GM21576 (cell line): Measurements from ENCODE around the gene CT45A10.
"Not testable (repeated sequence)": the region's sequence is repeated elsewhere in the genome, so short reads cannot be mapped to it uniquely, and the experiment has no call there.

Experiments used
- ATAC-seq: cut with Tn5 transposase; IDR thresholded peaks from one replicate; pipeline ENCODE4 v1.9.1; 2021; ENCODE audit warnings: mild to moderate bottlenecking, moderate library complexity; ENCODE audit not compliant: unreplicated experiment

CT45A10 gene

GRCh38 chrX:135893294-135893817 is at the start of gene CT45A10, which contains the start of gene SAGE1:
Gene CT45A10 (minus strand): TSS chrX:135893444. CDS start chrX:135885344, 8,100 bp downstream.
Gene SAGE1 (plus strand): TSS chrX:135893716. CDS start chrX:135896243, 2,527 bp downstream.
- no peak for ATAC-seq

- no peak for ATAC-seq
Observed at GRCh38 chrX:135931644-135932487, 38.6 kb upstream of the CT45A10 start.

GRCh38 chrX:135927897-135928296 is 34.7 kb upstream of the CT45A10 start:
- no peak for ATAC-seq

- no peak for ATAC-seq
Observed at GRCh38 chrX:135923353-135923752, 30.1 kb upstream of the CT45A10 start.

GRCh38 chrX:135920516-135920915 is 27.3 kb upstream of the CT45A10 start:
- not testable (repeated sequence) for ATAC-seq

GRCh38 chrX:135914404-135914803 is 21.2 kb upstream of the CT45A10 start:
- ATAC-seq = no peak

- ATAC-seq = no peak
Observed at GRCh38 chrX:135910251-135910650, 17.0 kb upstream of the CT45A10 start.

- ATAC-seq = no peak
Observed at GRCh38 chrX:135892781-135893180, 463 bp downstream of the CT45A10 start.

- ATAC-seq = no peak
Observed at GRCh38 chrX:135890087-135890585, 3.1 kb downstream of the CT45A10 start.

- ATAC-seq = not testable (repeated sequence)
Observed at GRCh38 chrX:135888976-135889375, 4.3 kb downstream of the CT45A10 start.

GRCh38 chrX:135888230-135888629 is 5.0 kb downstream of the CT45A10 start:
- ATAC-seq = not testable (repeated sequence)

GRCh38 chrX:135882741-135883140 is 10.5 kb downstream of the CT45A10 start:
- not testable (repeated sequence) for ATAC-seq

- not testable (repeated sequence) for ATAC-seq
Observed at GRCh38 chrX:135871712-135872111, 21.5 kb downstream of the CT45A10 start, which contains the start of gene CT45A9. Gene CT45A9 (minus strand): TSS chrX:135871812. CDS start chrX:135868061, 3,751 bp downstream.

GRCh38 chrX:135854438-135854837 is 38.8 kb downstream of the CT45A10 start, which contains the start of gene CT45A8:
Gene CT45A8 (minus strand): TSS chrX:135854538. CDS start chrX:135850783, 3,755 bp downstream.
- ATAC-seq = not testable (repeated sequence)

- not testable (repeated sequence) for ATAC-seq
Observed at GRCh38 chrX:135837180-135837579, 56.1 kb downstream of the CT45A10 start, which contains the start of gene CT45A7. Gene CT45A7 (minus strand): TSS chrX:135837280. CDS start chrX:135833533, 3,747 bp downstream.
